Hypothalamus (tissue), 51 donors: ENCODE measurements around the gene MAST3.
"Not testable (repeated sequence)": the region's sequence is repeated elsewhere in the genome, so short reads cannot be mapped to it uniquely, and the experiment has no call there.

Source experiments
- DNase-seq, 51 donors: peaks; one replicate each; lab custom pipeline; 2025; lab: John Stamatoyannopoulos, UW

MAST3 gene

DNA sequence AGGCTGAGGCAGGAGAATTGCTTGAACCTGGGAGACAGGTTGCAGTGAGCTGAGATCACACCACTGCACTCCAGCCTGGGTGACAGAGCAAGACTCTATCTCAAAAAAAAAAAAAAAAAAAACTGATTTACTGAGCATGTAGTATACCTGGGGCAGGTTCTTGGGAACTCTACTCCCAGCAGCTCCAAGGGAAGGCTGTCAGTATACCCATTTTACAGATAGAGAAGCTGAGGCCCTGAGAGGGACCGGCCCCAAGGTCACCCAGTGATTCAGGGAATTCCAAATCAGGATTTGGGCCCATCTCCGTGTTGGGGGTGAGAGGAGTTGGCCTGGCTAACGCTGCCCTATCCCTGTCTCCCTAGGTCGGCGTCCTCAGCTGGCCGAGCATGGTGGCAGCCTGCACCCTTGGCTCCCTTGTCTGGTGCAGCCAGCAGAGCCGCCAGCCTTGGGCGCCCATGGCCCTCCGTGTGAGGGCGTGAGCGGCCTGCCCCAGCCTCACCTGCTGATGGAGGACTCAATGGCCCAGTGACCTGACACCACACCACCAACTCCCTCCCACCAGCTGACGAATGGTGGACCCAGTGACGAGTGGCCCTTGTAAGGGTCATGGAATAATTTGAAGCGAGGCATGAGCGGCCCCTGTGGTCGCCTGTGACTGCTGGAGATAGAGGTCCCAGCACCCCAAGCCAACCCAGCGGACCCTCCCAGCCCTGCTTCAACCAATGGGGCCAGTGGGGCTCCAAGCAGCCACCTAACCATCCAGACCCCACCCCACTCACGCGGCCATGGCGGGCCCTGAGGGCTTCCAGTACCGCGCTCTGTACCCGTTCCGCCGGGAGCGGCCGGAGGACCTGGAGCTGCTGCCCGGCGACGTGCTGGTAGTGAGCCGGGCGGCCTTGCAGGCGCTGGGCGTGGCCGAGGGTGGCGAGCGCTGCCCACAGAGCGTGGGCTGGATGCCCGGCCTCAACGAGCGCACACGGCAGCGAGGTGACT lies 57.8 kb downstream of the MAST3 start:
- no peak for DNase-seq

- no peak for DNase-seq
Observed at GRCh38 chr19:18156268-18156667, 58.7 kb downstream of the MAST3 start.

DNA sequence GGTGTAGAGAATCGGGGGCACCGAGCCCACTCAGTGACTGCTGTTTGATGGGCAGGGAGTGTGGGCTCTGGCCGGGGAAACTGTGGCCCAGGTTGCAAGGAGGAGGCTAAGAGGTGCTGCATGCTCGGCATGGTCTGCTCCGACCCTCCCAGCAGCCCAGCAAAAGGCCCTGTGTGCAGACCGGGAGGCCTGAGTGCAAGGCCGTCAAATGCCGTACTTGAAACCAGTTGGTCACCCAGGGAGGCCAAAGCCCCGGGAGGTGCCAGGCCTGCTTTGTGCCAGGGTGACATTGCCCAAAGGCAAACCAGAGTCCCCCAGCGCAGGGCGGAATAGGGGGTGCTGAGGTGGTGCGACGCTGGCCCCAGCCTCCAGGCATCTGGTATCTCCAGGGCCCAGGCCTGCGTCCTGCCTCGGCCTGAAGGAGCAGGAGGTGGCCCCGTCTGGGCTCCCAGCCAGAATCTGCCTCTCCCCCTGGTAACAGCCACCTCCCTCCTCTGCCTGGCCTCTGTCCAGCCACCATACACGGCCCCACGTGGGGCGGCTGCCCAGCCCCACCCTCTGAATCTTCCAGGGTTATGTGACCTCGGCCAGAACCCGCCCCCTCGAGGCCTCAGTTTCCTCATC lies 59.4 kb downstream of the MAST3 start:
- DNase-seq, result peak in 47 of 51 donors; percentile 15 to 89 (median 64)

GRCh38 chr19:18157465-18158063 lies 60.0 kb downstream of the MAST3 start:
- peak in 46 of 51 donors; percentile 23 to 91 (median 71) for DNase-seq

- no peak for DNase-seq
Observed at GRCh38 chr19:18158467-18158866, 60.9 kb downstream of the MAST3 start.

DNA sequence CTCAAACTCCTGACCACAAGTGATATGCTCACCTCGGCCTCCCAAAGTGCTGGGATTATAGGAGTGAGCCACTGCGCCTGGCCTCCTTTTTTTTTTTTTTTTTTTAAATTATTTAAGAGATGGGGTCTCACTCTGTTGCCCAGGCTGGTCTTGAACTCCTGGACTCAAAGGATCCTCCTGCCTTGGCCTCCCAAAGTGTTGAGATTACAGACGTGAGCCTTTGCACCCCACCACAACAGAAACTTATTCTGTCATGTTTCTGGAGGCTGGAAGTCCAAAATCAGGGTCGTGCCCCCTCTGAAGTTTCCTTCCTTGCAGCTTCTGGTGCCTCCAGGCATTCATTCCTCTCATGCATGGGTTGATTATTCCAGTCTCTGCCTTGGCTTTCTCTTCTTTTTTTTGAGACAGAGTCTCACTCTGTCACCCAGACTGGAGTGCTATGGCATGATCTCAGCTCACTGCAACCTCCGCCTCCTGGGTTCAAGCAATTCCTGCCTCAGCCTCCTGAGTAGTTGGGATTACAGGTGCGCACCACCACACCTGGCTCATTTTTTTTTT lies 61.6 kb downstream of the MAST3 start:
- not testable (repeated sequence) for DNase-seq

GRCh38 chr19:18159810-18160209 lies 62.2 kb downstream of the MAST3 start:
- DNase-seq, result no peak

DNA sequence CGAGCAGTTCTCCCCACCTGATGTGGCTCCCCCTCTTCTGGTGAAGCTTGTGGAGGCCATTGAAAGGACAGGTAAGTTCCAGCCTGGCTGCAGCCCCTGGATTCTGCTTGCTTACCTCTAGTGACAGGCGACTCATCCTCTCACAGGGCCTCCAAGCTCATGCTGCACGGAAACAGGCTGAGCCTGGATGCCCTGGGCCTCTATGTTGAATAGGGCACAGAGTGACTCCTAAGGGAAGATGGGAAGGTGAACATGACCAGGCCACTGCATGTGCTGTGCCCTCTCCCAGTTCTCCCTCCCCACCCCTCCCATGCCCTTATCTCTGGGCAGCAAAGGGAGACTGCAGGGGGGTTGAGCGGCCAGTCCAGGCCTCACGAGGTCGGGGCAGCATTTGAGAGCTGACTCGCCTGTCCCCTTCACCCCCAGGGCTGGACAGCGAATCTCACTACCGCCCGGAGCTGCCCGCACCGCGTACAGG lies 63.0 kb downstream of the MAST3 start:
- no peak for DNase-seq

DNA sequence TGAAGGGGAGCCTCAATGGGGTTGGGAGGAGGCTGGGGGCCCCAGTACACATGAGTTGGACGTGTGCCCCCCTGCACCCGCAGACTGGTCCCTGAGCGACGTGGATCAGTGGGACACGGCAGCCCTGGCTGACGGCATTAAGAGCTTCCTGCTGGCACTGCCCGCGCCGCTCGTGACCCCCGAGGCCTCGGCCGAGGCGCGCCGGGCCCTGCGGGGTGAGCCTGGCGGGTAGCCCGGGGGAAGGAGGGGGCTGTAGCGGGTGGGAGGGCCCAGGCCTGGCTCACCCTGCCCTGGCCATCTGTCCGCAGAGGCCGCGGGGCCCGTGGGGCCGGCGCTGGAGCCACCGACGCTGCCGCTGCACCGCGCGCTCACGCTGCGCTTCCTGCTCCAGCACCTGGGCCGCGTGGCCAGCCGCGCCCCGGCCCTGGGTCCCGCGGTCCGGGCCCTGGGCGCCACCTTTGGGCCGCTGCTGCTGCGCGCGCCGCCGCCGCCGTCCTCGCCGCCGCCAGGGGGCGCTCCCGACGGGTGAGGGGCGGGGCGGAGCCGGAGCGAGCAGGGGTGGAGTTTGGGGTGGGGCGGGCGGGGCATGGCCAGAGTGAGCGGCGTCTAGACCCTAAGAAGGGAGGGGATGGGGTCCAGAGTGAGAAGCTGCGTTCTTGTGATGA lies 63.5 kb downstream of the MAST3 start:
- peak in 44 of 51 donors; percentile 17 to 84 (median 56) for DNase-seq

DNA sequence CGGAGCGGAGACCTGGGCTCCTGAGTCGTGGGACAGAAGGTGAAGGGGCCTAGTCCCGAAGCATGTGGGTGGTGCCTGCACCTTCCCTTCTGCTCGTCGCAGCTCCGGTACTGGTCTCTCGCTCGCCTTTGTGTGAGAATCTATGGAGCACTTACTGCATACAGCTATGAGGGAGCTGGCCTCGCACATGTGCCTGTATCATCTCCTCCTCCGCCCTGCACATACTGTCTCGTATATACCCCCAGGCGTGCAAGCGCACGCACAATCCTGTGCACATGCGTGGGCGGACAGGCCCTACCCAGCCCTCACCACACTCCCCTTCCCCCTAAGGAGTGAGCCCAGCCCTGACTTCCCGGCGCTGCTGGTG lies 64.0 kb downstream of the MAST3 start:
- DNase-seq, result peak in 1 of 51 donors; percentile 47

DNA sequence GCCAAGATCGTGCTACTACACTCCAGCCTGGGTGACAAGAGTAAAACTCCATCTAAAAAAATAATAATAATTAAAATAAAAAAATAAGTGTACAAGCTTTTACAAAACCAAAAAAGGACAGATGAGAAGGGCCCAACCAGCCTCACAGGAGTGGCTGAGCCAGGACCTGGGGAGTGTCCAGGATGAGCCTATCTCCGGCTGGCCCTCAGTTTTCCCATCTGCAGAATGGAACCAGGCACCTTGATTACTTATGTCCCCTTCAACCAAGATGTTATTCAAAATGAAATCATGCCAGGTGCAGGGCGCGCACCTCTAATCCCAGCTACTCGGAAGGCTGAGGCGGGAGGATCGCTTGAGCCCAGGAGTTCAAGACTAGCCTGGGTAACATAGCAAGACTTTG lies 66.5 kb downstream of the MAST3 start:
- DNase-seq, result no peak

- DNase-seq, result no peak
Observed at GRCh38 chr19:18165794-18166544, 68.4 kb downstream of the MAST3 start.

- no peak for DNase-seq
Observed at GRCh38 chr19:18167011-18167410, 69.4 kb downstream of the MAST3 start.

GRCh38 chr19:18167975-18168645 lies 70.5 kb downstream of the MAST3 start:
- peak in 21 of 51 donors; percentile 2 to 57 (median 19) for DNase-seq

GRCh38 chr19:18168673-18169381 lies 71.2 kb downstream of the MAST3 start:
- no peak for DNase-seq

DNA sequence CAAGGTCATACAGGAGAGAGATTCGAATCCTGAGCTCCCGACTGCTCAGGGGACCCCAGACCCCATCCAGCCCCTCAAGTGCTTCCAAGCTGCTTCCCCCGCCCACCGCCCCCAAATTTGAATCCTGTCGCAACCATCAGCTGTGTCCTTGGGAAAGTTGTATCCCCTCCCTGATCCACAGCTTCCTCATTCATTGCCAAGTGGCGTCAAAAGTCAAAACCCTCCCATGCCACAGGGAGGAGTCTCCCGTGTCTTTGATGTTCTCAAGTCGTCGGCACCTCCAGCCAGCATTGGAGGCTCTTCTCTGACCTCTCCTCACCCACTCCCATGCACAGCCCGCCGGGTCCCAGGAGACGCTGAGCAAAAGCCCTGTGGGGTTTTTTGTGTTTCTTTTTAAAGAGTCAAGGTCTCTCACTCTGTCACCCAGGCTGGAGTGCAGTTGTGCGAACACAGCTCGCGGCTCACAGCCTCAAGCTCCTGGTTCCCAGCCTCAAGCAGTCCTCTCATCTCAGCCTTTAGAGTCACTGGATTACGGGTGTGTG lies 73.2 kb downstream of the MAST3 start:
- peak in 4 of 51 donors; percentile 10 to 20 (median 18) for DNase-seq

- DNase-seq, result no peak
Observed at GRCh38 chr19:18171605-18172327, 74.2 kb downstream of the MAST3 start.
